ENCODE data around the gene EPC2.

DNA sequence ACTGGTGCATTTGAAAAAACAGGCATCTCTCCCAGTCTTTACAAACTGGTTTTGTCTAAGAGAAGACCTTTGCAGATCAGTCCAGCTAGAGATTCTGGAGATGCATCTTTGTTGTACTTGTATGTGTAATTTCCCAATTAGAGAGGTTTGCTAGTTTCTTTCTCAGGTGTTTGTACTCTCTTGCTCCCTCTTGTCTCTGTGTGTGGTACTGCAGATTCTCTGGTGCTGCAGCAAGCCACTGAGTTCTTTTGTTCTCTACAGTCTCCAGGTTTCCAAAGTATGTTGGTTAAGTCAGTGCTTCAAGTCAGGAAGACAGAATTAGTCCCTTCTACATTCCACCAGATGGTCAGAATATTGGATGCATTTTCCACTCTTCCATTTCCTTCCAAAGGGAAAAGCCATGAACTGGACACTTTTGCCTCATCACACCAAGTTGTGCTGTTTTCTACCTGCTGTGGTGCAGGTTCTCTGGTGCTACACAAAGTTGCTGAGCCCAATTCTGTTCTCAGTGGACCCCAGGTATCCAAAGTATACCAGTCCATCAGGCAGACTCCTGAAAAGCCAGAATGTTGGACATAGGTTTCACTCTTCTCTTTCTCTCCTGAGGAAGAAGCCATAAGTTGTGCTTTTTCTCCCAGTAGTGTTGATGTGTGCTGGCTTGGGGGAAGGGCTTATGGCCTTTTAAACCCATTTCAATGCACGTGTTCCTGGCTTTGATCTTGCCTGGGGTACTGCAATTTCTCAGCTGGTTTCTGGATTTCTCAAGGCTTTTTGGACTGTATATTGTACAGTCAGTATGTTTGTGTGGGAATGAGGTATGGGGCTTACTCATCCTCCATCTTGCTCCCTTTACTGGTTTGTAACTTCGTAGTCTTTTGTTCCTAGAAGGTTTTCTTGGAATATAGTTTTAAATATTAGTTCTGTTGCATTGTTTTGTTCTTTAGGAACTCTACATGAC, 29.8 kb downstream of the EPC2 start:
- TF ChIP-seq, protein P1, sequence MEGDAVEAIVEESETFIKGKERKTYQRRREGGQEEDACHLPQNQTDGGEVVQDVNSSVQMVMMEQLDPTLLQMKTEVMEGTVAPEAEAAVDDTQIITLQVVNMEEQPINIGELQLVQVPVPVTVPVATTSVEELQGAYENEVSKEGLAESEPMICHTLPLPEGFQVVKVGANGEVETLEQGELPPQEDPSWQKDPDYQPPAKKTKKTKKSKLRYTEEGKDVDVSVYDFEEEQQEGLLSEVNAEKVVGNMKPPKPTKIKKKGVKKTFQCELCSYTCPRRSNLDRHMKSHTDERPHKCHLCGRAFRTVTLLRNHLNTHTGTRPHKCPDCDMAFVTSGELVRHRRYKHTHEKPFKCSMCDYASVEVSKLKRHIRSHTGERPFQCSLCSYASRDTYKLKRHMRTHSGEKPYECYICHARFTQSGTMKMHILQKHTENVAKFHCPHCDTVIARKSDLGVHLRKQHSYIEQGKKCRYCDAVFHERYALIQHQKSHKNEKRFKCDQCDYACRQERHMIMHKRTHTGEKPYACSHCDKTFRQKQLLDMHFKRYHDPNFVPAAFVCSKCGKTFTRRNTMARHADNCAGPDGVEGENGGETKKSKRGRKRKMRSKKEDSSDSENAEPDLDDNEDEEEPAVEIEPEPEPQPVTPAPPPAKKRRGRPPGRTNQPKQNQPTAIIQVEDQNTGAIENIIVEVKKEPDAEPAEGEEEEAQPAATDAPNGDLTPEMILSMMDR (conservative IDR thresholded peaks at IDR 0.05; ENCODE audit: low read length): peak; percentile 81
- no peak for TF ChIP-seq EZH2phosphoT487 (IDR thresholded peaks at IDR 0.05; ENCODE audit: borderline replicate concordance, low read depth, low read length)
